Measurements from ENCODE around the gene ELOF1.

DNA sequence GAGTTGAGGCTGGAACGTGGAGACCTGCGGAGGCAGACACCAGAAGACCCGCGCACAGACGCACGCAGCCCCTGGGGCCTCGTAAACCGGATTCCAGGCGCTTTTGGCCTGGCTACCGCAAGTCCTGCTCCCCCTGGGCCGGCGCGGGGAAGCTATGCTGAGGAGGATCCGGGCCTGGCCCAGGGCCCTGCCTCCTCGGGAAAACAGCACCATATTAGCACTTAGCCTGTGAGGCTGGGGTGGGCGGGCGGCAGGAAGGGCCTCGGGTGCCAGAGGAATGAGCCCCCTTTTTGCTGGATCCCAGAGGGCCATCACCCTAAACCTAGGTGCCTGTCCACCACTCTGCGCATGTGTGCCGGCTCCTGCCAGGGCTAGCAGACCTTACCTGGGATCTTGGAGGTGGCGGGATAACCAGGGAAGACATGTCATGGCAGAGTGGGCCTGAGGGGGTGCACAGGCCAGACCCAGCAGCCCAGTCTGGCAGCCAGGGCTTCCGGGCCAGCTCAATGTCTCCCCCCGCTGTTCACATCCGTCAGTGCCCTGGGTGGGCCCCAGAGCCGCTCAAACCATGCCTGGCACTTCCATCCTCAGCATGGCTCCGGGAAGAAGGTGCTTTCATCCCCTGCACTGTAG, 7.3 kb downstream of the ELOF1 start:
- TF ChIP-seq POLR2A (IDR thresholded peaks at IDR 0.05; ENCODE audit: low read depth, low read length) (no peak), POLR2AphosphoS5 (IDR thresholded peaks at IDR 0.05; ENCODE audit: low read depth, low read length) (no peak)

All from GM12892 (cell line).